ENCODE results near the gene TENM3.

Gene TENM3

DNA sequence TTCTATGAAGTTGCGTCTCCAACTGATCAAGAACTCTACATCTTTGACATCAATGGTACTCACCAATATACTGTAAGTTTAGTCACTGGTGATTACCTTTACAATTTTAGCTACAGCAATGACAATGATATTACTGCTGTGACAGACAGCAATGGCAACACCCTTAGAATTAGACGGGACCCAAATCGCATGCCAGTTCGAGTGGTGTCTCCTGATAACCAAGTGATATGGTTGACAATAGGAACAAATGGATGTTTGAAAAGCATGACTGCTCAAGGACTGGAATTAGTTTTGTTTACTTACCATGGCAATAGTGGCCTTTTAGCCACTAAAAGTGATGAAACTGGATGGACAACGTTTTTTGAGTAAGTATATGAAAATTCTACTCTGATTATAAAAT lies 511.7 kb downstream of the TENM3 start:
- no peak for DNase-seq

DNA sequence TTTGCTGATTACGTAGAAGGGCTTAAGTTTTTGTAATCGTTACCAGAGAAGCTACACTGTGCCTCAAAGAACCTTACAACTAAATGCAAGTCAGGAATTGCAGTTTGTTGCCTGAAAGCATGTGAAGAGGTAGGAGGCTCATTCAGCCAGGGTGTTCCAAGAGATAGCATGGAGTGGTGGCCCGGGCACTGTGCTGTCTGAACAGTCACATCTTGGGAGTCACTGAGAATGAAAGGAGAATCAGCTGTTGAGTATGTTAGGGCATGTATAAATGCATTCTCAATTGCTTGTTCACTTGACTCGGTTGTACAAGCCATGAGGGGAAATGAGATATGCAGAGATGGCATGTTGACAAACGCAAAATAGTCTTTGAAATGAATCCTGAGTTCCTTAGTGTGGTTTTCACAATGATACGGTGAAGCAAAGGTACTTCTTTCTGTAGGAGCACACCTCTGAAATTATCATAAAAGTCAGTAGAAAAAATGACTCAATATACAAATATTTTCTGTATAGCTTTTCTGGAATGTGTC lies 513.0 kb downstream of the TENM3 start:
- DNase-seq = no peak

DNA sequence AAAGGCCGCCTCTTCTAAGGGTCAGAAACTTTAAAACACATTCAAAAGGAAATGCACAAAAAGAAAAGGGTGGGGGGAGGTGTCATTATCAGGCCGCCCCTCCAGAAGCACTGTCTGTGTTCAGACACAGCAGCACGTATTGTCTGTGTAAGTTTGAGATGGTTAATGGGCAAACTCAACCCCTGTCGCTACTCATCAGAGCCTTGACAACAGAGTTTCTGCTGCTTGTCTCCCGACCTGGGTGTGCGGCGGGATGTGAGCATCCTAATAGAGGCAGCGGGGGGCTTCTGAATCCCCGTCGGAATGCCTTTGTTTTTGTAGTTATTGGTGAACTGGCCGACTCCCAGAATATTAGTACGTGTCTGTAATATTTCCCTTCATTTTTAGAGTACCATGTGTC lies 515.1 kb downstream of the TENM3 start:
- DNase-seq = no peak

DNA sequence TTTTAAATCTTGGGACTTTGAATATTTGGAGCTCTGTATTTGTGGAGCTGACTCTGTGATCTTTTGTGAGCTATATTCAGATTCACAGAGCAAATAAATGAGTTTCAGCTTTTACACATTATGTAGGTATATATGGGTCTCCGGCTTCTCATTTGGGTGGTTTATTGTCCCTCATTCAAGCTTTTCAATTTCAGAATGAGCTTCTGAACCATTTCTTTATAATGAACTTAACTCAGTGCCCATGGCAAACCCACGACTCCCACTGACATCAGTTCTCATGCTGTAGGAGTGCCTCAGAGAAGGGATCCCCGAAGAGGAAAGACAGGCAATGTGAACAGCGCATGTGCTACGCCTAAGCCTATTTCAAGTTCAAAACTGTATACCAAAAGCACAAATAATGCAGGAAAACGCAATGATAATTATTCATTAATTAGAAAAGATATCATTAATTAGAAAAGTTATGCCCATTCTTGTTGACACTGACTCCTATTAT lies 517.4 kb downstream of the TENM3 start:
- DNase-seq = no peak

DNA sequence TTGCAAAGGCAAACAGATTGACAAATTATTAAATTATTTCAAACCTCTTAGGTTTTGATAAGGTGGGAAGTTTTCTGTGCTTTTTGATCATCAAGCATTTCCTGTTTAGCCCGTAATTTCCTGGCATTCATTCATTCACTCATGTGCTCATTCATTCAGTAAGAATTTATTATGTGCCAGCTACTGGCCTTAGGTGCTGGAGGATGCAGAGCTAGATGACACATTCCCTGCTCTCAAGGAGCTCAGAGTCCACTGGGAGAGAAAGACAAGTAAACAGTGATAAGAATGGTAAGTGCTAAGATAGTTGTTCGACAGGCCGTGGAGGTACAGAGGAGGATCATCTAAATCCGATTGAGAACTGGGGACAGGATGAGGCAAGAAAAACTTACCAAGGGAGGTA lies 520.9 kb downstream of the TENM3 start:
- DNase-seq = no peak

DNA sequence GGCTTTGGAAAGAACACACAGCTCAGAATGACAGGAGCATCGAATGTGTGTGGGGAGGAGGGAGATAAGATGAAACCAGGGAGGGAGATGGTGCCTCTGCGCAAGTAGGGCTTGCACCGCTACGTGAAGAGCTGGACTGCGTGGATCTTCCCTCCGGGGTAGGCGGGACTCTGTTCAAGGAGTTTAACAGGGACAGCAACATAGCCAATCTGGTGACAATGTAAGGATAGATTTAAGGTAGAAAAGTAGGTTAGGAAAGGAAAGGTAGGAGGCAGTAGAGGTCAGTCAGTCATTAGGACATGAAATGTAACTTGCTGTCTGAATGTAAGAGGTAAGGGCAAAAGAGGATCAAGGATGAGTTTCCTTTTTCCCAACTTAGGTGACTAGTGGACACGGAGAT lies 521.4 kb downstream of the TENM3 start:
- DNase-seq = no peak

DNA sequence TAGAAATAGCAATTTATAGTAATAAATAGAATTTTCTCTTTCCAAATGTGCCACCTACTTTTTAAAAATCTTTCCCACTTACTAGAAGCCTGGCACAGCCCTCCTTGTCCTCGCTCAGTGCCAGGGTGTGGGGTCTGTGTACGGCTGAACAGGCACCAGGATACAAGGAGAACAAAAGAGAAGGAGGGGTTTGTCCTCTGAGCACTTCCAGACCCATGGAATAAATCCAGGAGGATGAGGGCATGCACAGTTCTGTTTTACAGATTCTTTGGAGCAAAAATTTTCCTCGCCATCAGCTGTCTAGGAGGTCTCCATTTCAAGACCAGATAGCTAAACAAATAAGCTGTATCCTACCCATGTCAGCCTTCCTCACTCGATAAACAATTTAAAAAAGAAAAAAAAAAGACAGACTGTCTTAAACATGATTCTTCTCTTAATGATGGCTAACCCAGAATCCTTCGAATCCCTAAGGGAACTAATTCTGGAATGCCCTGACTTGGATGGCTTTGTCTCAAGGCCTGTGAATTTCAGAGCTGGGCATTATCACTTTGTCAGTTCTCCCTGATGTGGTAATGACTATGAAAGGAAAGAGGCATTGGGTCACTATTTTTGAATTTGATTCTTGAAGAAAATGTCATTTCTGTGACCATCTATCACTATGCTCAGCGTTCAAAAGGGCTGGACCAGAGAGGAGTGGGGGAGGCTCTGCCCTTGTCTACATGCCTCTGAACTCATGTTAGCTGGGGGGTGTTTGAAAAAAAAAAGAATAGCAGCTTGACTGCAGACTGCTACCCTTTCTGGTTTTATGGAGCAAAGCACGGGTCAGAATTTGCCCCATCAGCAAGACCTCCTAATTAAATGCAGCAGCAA lies 523.0 kb downstream of the TENM3 start:
- no peak for DNase-seq

DNA sequence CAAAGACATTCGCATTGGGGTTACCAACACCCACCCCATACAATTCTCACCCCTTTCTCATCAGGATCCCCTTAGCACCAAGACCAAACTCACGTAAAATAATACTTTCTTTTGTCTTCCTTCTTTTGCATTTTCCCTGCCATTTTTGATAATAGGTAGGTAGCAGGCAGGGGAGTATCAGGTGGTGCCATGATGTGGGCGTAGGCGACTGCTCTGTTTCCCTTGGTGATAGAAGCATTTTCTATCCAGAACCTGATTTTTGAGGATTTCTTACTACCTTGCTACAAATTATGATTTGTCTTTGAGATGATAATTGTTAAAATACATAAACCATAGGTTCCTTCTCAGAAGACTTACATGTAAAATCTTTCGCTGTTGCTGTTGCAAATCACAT lies 523.7 kb downstream of the TENM3 start:
- no peak for DNase-seq

DNA sequence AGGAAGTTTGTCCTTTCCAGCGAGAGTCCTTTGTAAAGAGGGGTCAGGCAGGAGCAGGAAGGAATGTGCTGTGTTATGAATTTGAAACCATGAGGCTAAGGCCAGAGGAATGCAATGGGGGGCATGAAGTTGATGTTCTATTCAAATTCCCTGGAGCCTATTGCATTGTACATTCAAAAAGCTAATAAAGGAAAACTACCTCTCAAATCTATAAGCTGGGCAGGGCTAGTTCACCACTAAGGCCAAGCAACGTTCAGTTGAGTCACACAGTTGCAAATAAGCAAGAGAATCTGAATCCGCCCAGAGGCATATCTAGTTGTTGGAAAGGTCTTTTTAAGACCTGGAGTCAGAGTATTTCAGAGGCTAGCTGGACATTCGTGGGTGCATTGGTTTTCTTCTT lies 525.6 kb downstream of the TENM3 start:
- no peak for DNase-seq

DNA sequence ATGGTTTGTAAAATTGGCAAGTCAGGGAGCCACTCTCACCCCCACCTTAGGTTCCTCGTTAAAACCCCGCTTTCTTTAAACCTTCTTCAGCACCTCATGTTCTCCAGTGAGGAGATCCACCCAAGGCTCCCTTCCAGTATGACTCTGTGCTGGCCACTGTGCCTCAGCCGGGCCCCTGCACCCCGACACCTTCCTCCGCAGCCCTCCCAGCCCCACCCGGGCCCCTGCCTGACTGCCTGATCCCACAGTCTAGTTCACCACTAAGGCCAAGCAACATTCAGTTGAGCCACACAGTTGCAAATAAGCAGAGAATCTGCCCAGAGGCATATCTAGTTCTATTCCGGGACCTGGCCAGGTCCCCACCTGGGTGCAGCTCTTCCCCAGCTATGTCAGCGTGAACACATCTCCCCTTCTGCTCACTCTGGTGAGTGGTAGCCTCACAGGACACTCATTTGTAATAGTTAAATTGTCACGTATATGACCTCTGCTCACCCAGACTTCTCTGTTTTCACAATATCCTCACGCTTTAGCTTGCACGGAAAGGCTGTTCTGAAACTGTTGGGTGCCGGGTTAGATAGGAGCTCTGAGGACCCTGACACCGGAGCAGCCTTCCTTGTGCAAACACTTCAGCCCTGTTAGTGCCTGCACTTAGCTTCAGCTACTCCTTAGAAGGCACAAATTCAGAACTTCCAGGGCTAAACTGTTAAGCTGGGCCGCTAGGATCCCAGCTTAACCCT lies 527.2 kb downstream of the TENM3 start:
- no peak for DNase-seq

DNA sequence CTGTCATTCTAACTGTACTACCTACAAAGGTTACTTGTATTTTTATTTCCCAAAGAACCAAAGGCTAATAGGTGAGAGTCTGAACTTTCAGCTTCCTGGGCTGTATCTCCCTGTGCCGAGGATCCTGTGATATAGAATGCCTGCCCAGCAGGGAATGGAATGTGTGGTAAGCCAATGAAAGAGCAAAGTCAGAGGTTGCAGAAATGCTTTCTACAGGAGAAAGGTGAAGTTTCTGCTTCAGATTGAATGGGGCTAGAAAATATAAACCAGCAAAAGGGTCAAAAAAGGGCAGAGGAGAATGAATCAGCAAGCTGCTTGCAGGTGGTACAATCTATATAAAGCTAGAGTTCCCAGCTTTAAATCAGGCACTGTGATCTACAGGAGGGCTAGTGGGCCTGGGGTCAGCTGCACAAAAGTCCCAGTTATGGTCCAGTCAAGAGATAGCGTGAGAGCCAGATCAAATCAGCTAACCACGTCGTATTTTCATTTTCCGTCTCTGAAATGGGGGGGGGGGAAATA lies 527.9 kb downstream of the TENM3 start:
- DNase-seq = no peak

DNA sequence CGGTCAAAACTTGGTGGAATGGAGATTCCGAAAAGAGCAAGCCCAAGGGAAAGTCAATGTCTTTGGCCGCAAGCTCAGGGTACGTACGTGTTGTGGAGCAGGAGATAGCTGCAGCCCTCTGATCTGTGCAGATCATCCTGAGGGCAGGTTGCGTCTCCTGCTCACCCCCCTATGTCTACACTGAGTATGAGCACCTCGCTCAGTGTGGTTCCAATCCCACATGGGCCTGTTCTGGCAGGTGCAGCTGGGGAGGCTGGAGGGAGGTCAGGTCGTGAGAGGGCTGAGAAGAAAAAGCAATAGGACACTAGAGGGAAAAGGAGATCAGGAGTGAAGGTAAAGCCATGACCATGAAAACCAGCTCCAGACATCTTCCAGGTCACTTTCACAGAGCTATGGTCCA lies 531.9 kb downstream of the TENM3 start:
- DNase-seq = no peak

DNA sequence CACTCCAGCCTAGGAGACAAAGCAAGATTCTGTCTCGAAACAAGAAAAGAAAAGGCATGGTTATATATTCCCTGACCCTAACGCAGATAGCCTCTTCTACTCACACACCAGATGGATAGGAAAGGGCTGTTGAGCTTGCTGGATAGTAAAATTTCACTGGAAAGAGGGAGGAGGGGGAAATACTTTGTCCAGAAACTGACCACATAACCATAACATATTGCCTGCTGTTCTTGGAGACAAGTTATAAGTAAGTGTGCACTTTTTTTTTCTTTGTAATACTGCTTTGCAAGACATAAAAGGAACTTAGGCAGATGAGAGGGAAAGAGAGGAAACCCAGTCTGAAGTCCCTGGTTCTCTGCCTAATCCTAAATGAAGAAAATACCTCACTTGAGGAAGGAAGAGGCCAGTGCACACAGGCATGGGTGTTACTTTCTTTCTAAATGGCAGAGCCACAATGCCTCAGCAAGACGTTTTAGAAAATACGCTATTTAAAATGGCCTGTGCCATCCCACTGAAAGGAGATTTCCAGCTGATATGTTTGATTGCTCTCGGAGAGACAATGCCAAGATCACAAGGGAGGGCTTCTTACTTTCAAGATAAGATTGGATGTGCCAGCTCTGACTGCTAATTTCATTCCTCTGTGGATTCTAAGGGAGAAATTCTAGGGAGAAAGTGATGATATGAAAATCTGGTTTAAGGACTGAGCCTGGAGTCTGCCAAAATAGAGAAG lies 533.3 kb downstream of the TENM3 start:
- DNase-seq = no peak

DNA sequence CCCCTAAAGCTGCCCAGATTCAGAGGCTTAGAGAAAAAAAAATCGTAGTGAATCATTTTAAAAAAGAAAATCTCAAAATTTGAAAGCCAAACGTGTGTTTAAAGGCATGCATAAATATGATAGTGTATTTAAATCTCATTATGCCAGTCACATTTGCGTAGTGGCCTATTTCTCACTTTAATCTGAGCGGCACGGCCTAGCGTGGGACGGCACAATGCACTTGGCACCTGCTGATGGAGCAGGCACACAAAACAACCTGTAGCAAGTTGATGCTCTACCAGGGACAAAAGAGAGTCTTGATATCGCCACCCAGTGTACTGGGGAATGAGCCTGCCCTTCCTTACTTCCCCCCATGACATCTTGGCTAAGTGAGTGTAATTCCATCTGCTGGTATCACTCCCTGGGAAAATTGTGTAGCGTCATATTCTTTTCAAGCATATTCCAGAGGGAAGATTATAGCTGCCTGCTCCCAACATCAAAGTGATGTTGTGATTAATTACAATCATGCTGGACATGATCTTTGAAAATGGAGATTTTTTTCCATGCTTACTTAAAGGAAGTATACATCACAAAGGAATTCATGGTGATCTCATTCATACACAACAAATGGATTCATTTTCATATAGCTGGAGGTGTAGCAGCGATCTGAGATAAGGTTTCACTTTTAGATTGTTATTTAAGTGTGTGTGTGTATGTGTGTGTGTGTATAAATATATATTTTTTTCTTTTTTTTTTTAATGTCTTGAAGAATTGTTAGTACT lies 535.2 kb downstream of the TENM3 start:
- no peak for DNase-seq

DNA sequence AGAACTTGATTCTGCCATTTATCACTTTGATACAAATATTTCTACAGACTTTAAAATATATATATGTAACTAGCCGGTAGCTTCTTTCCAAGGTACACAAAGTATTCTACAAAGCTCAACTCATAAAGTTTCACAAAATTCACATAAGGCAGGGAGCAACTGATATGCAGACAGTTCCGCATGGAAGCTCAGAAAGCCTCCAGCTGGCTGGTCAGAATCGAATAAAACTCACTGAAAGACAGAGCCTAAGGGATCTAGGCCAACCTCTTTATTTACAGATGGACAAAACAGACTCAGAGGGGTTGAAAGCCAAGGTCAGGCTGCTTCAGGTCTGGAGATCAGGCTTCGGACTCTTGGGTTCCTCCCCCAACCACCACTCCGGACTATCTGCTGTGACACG lies 543.8 kb downstream of the TENM3 start:
- DNase-seq = no peak

DNA sequence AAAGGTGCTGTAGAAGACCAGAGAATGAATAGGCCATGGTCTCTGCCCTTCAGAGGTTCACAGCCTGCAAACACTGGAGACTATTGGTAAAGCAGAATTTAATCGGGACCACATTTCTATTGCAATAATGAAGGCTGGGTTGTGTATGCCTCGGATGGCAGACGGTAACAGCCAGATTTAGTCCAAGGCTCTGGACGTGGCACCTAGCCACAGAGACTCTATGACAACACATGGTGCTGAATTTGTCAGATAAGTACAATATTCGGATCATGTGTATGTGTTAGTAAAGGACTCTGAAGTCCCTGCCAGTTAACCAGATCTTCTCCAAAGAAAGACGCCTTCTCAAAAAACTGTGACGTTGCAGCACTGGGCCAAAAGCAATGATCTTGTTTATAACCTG lies 545.0 kb downstream of the TENM3 start:
- DNase-seq = no peak

DNA sequence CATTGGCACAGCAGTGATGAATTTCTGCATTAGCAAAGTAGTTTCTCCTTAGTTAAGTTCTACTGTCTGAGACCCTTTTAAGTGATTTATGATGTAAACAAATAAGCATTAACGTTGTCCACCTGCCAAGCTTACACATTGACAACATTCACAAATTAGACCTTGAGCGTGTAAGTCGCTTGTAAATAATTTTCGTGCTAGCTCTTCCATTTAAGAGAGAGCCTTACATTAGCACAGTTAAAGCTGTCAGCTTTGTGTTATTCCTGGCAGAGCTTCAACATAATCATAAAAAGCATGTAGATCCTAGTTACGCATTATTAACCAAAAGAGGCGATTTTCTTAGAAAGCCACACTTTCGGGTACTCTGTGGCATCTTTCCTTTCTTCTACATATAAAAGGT lies 546.3 kb downstream of the TENM3 start:
- no peak for DNase-seq

DNA sequence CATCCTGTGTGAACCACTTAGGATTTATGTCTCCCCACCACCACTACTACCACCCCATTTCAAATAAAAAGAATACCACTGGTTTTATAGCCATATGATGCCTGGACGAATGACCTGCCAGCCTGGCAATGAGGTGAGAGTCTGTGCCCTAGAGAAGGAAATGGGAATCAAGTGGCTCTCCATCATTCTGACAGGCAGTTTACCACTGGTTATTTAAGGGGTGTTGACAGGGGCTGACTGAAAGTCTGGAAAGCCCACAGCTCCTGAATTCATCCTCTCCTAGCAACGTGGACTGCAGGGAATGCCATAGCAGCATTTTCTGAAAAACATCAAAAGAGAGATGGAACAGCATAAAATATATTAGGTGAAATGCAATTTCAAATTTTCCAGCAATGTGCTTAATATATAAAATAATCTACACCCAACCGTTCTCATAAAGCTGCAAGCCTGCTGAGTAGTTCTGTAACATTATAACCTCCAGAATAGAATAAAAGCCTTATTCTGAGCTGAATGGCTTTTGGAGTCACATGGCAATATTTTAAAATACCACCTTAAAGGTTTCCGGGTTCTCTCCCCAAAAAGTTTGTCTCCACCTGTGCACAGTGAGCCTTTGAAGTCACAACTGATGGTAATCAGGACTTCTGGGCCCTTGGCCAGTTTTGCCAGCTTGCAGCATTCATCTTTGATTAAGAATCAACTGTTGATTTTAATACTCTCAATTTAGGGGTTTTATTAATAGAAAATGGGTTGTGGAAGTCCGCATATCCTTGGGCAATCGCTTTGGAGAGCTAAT lies 552.4 kb downstream of the TENM3 start:
- DNase-seq = no peak

DNA sequence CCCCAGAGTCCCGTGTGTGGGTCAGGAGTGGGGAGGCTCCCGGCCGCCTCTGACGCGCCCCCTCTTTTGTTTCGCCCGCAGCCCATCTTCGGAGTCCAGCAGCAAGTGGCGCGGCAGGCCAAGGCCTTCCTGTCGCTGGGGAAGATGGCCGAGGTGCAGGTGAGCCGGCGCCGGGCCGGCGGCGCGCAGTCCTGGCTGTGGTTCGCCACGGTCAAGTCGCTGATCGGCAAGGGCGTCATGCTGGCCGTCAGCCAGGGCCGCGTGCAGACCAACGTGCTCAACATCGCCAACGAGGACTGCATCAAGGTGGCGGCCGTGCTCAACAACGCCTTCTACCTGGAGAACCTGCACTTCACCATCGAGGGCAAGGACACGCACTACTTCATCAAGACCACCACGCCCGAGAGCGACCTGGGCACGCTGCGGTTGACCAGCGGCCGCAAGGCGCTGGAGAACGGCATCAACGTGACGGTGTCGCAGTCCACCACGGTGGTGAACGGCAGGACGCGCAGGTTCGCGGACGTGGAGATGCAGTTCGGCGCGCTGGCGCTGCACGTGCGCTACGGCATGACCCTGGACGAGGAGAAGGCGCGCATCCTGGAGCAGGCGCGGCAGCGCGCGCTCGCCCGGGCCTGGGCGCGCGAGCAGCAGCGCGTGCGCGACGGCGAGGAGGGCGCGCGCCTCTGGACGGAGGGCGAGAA lies 556.5 kb downstream of the TENM3 start:
- no peak for DNase-seq

DNA sequence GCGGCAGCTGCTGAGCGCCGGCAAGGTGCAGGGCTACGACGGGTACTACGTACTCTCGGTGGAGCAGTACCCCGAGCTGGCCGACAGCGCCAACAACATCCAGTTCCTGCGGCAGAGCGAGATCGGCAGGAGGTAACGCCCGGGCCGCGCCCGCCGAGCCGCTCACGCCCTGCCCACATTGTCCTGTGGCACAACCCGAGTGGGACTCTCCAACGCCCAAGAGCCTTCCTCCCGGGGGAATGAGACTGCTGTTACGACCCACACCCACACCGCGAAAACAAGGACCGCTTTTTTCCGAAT lies 557.0 kb downstream of the TENM3 start:
- no peak for DNase-seq

DNA sequence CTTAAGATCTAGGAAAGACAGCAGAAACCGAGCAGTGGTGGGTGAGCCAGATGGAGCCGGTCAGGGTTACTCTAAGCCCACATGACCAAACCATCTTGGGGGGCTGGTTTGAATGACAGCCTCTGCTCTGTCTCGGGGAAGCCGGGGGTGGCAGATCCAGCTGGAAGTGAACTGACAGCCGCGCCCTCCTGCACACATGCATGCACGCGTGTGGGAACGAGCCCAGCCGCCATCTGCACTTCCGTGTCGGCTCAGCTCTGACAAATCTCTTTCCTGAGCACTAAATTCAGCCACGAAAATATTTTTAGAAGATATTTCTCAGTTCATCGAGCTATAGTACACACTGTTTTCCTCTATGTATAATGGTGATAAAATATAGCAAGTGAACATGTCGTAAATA lies 558.4 kb downstream of the TENM3 start:
- DNase-seq = no peak
